A204.1 (cell line): ENCODE data around the gene SLC38A7.
"Not testable (repeated sequence)": the region's sequence is repeated elsewhere in the genome, so short reads cannot be mapped to it uniquely, and the experiment has no call there.

Source experiments
- FAIRE-seq: peaks from 2 replicates; lab custom pipeline; 2012; peaks lifted over from hg19 to GRCh38; lab: Jason Lieb, UNC

Gene SLC38A7, protein sequence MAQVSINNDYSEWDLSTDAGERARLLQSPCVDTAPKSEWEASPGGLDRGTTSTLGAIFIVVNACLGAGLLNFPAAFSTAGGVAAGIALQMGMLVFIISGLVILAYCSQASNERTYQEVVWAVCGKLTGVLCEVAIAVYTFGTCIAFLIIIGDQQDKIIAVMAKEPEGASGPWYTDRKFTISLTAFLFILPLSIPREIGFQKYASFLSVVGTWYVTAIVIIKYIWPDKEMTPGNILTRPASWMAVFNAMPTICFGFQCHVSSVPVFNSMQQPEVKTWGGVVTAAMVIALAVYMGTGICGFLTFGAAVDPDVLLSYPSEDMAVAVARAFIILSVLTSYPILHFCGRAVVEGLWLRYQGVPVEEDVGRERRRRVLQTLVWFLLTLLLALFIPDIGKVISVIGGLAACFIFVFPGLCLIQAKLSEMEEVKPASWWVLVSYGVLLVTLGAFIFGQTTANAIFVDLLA

GRCh38 chr16:58684354-58685083 is at the start of gene SLC38A7:
Gene SLC38A7 (minus strand): TSS chr16:58684770. CDS start chr16:58680126, 4,644 bp downstream.
- no peak for FAIRE-seq

DNA sequence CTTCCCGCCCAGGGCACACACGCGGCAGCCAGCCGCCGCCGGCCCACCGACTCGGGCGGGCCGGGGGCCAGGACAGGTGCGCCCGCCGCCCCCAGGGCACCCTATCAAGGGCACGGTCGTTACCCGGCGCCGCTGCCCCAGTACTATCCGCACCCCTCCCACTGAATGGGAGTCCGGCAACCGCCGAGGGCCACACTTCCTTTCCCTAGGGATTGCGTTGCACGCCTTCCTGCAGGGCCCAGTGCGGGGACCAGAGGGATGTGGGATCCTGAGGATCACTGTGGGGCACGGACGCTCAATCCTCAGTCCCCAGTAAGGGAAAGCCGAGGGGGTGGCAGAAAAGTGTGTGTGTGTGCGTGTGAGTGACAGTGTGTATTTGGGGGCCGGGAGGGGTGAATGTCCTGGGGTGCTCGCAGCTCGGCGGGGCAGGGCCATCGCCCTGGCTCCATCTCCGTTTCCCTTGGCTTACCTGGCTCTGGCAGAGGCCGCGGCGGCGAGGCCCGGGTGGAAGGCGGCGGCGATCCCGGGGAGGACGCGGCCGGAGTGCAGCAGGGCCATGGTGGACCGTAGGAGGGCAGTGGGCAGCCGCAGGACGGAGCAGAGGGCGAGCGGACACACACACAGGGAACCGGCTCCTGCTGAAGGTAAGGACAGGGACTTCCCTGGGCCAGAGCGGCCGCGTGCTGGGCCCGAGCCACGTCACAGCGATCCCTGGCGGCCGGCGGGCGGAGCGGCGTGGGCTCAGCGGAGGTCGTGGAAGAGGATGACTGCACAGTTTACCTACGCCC is 49.3 kb upstream of the SLC38A7 start, which contains the start of gene GOT2:
GOT2 (minus strand) TSS at position 646 of the 788 bp plus-strand sequence; CDS start at position 558, 88 bp downstream.
- no peak for FAIRE-seq

DNA sequence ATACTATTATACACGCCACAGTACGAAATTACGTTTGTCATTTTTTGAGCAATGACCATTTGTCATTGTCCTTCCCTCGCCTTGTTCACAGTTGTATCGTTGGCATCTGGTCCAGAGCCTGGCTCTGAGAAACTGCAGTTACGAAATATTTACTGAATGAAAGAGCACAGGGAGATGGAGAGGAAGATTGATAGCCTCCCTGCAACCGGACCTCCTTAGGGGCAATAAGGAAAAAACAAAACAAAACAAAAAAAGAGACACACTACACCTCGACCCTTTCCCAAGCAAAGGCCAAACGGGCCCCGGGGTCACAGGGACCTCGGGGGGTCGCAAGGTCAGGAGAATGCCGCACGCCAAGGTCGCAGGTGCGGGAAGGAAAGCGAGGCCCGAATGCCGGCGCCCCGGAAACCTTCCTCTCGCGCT is 48.7 kb upstream of the SLC38A7 start:
- FAIRE-seq: no peak

GRCh38 chr16:58732545-58733247 is 48.1 kb upstream of the SLC38A7 start:
- no peak for FAIRE-seq

GRCh38 chr16:58730724-58731370 is 46.3 kb upstream of the SLC38A7 start:
- no peak for FAIRE-seq

DNA sequence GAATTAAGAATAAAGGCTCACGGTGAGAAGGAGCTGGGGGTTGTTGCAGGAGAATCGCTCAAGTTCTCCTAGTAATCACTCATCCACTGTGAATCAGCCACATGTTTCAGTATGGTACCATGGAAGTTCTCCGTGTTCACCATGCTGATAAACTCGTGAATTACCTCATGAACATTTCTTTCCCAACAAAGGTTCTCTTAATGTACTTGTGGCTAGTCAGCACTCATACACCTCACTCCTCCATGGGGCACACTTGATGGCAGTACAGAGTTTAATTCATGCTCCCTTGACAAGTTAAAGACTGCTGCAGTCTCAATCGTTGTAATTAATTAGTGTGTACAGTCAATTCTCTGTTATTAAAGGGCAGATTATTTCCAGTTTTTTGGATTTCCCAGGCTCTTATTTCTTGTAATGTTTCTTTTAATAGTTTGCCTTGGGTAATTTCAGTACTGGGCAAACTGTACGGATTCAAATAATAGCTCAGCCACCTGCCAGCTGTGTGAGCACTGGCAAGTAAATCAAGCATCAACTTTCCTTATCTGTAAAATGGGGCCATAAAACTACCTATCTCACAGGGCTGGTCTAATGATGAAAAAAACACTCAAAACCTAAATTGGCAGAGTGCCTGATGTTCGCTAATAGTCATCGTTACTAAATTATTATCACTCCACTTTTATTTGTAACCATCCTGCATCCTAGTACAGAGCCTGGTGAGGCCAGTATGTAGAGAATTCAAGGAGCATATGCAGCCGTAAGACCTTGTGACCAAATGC is 43.4 kb upstream of the SLC38A7 start:
- no peak for FAIRE-seq

DNA sequence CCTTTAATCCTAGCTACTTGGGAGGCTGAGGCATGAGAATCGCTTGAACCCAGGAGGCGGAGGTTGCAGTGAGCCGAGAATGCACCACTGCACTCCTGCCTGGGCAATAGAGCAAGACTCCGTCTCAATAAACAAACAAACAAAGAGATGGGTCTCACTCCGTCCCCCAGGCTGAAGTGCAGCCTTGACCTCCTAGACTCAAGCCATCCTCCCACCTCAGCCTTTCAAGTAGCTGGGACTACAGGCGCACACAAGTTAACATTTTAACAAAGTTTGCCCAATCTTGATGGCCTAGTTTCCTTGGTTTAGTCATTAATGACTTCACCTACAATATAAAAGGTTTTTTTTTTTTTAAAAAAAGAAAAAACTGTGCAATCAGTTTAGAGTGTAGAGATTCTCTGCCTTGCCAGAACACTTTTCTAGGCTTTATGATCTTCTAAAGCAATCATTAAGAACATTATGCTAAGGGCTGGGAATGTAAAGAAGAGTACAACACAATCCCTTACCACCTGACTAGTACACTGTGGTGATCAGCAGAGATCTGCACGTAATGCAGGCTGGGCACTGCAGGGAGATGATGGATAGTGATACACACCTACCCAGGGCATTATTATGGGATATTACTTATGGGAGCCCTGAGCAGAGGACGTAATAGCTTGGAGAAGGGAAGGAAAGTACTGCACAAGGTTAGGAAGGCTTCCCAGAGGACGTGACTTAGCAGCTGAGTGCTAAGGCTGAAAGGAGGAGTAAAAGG is 42.6 kb upstream of the SLC38A7 start:
- FAIRE-seq: no peak

- no peak for FAIRE-seq
Measured at GRCh38 chr16:58723109-58723508, 38.5 kb upstream of the SLC38A7 start.

GRCh38 chr16:58717994-58718393 is 33.4 kb upstream of the SLC38A7 start:
- FAIRE-seq: no peak

DNA sequence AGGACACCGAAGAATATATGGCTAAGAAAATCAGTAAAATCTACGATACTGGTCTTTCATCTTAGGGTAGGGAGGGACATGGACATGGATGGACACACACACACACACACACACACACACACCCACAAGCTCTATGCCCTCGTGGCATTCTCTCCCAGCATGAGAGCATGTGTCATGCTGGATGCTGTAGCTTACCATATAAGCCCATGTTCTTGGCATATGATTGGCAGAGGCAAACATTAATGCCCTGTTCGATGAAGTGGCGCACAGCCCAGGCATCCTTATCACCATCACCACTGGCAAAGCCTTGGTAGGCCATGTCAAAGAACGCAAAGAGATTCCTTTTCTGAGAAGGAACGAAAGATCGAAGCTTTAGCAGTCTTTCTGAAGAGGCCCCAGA is 31.9 kb upstream of the SLC38A7 start:
- no peak for FAIRE-seq

GRCh38 chr16:58713742-58714141 is 29.2 kb upstream of the SLC38A7 start:
- no peak for FAIRE-seq

DNA sequence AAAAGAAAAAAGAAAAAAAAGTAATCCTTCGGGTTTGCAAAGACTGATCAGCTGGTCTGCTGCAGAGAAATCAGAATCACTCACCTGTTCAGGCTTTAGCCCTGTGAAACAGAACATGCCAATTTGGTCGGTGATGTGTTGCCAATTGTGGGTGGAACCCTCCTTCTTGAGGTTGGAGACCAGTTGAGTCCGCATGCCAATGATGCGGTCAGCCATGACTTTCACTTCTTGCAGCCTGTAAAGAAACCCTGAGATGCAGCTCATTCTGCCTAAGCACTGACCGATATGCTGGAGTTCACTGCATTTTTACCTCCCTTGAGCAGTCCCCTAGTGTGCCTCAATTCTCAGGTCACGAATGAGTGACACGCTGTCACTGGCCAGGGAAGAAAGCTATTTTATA is 24.8 kb upstream of the SLC38A7 start:
- no peak for FAIRE-seq

- no peak for FAIRE-seq
Measured at GRCh38 chr16:58699151-58699550, 14.6 kb upstream of the SLC38A7 start.

DNA sequence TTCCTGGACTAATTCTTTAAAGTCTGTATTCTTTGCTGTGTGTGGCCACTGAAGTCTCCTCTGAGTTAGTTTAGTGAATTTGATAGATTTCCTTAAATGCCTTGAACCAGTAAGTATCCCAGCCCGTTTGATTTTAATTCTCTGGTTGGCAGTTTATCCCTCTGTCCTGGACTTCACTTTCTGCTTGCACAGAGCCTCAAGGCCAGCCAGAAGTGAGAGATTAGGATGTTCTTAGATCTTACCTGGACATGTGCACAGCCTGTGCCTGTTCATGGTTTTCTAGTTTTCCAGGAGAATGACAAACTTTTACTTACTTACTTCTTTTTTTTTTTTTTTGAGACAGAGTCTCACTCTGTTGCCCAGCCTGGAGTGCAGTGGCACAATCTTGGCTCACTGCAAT is 10.8 kb upstream of the SLC38A7 start:
- no peak for FAIRE-seq

- no peak for FAIRE-seq
Measured at GRCh38 chr16:58692450-58692849, 7.9 kb upstream of the SLC38A7 start.

- FAIRE-seq: not testable (repeated sequence)
Measured at GRCh38 chr16:58686985-58687706, 2.6 kb upstream of the SLC38A7 start.

- FAIRE-seq: no peak
Measured at GRCh38 chr16:58685084-58685449, 497 bp upstream of the SLC38A7 start.

DNA sequence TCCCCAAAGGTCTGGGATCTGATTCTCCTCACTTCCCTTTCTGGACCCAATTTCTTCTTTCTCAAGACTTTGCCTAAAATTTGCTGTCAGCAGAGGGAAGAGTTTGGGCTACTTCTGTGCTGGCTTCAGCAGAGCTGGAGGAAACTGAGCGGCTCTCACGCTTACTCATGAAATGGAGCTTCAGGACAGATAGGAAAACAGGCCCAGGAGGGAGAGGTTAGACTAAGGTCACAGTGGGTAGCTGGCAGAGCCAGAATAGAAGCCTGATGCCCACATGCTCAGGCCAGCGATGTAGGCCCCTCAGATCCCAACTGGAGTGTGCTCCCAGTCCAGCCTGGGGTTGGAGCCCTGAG is 593 bp downstream of the SLC38A7 start:
- no peak for FAIRE-seq

GRCh38 chr16:58679763-58680162 is 4.8 kb downstream of the SLC38A7 start:
- FAIRE-seq: no peak
